HG03108 (cell line): ENCODE data around the gene PXDC1.
"Not testable (repeated sequence)": the region's sequence is repeated elsewhere in the genome, so short reads cannot be mapped to it uniquely, and the experiment has no call there.

Experiments
- ATAC-seq: cut with Tn5 transposase; IDR thresholded peaks from one replicate; pipeline ENCODE4 v1.9.1; 2021; ENCODE audit warnings: moderate library complexity; ENCODE audit not compliant: unreplicated experiment

Gene PXDC1

GRCh38 chr6:3784423-3784822 lies 32.9 kb upstream of the PXDC1 start:
- no peak for ATAC-seq

- ATAC-seq, result no peak
Measured at GRCh38 chr6:3782876-3783832, 31.6 kb upstream of the PXDC1 start.

- ATAC-seq, result no peak
Measured at GRCh38 chr6:3781504-3781903, 30.0 kb upstream of the PXDC1 start.

GRCh38 chr6:3779574-3779849 lies 28.0 kb upstream of the PXDC1 start:
- no peak for ATAC-seq

DNA sequence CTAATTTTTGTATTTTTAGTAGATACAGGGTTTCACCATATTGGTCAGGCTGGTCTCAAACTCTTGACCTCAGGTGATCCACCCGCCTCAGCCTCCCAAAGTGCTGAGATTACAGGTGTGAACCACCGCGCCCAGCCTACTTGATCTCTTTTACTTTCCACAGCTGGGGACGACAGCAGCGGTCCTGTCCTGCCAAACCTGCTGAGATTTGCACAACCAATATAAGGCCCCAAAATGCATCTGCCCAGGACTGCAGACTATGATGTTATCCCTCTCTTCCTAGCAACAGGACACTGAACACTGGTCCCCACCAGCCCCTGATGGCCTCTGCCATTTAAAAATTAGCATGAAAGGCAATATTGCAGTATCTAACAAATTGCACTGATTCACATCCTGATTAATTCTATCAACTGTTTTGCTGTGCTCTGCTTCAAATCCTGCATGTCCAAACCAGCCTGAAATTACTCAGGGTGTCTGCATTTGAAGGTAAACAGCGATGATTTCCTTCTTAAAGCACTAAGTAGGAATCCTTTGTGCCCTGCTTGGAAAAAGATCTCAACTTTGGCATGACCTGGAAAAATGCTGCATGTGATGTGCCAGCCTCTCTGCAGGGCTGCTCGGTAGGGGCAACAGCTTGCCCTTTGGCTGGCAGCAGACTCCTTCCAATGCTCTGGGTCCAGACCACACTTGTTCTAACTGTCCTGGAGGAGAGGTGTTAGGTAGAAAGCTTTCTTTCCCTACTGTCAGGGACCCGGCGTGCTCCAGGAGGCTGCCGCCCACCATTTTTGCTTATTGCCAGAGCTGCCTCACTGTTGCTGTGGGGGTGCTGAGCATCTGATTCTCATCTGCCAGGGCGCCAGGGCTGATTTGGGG lies 27.4 kb upstream of the PXDC1 start:
- no peak for ATAC-seq

DNA sequence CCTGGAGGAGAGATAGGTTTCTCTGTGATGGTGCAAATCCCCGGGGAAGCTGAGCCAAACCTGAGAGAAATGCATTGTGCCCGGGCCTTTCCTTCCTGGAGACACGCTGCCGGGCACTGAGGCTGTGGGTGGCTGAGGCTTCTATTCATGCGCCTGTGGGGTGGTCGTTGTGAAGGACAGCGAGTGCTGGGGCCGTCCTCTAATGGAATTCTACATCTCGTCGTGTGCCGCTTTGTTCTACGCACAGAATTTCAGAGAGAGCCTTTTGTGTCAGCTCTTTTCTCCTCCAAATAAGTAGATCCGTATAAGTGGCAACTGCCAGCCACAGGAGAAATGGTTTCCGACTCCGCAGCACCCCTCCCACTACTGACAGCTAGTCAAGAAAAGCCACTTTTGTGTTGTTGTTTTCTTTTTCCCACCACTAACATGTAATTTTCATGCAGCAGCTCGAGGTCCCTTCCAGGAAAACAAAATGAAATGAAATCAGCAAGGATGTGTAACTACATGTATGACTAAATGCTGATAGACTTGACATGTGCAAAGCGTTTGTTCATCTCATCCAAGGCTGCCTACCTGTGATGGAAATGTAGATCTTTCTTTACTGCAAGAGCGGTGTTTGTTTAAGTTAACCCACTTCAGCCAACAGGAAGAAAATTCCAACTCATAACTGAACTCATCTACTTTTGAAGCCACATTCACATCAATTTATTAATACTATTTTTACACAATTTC lies 26.4 kb upstream of the PXDC1 start:
- no peak for ATAC-seq

DNA sequence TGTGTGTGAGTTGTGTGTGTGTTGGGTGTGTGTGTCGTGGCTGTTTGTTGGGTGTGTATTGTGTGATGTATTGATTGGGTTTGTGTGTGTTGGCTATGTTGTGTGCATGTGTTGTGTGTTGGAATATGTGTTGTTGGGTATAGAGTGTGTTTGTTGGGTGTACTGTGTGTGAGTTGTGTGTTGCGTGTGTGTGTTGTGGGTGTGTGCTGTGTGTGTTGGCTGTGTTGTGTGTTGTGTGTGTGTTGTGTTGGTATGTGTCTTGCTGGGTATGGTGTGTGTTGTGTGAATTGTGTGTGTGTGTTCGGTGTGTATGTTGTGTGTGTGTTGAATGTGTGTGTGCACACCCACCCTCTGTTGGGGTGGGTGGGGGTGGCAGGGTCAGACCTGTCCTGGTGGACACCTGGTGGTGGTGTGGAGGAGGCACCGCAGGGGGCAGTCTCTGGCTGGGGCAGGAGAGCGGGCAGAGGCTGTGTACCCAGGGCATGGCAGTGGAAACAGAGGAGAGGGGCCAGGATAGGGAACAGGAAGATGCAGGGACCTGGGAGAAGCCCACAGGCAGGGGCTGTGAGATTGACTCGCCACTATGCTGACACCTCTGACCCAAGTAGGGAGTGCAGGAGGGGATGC lies 25.5 kb upstream of the PXDC1 start:
- no peak for ATAC-seq

GRCh38 chr6:3775847-3776246 lies 24.3 kb upstream of the PXDC1 start:
- ATAC-seq, result no peak

GRCh38 chr6:3775386-3775785 lies 23.9 kb upstream of the PXDC1 start:
- ATAC-seq, result no peak

DNA sequence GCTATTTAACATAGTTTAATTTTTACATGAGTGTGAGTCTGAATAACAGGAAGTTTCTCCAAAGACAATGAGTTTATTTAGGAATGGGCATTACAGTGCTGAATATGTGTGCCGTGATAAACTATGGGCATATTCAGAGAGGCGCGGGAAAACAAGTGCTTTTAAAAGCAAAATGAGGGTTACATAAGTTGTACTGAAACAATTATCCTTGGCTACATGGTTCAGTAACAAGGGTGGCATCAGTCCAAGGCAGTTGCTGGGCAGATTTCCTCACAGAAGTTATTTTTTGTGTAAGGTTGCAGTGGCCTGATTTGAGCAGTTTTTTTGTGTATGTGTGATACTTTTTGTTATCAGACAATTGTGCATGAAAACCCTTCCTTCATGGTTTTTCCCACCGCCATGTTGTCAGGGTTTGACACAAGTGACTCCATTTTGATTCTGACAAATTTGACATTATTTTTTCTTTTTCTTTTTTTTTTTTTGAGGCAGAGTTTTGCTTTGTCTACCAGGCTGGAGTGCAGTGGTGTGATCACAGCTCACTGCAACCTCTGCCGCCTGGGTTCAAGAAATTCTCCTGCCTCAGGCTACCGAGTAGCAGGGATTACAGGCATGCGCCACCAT lies 22.3 kb upstream of the PXDC1 start:
- no peak for ATAC-seq

DNA sequence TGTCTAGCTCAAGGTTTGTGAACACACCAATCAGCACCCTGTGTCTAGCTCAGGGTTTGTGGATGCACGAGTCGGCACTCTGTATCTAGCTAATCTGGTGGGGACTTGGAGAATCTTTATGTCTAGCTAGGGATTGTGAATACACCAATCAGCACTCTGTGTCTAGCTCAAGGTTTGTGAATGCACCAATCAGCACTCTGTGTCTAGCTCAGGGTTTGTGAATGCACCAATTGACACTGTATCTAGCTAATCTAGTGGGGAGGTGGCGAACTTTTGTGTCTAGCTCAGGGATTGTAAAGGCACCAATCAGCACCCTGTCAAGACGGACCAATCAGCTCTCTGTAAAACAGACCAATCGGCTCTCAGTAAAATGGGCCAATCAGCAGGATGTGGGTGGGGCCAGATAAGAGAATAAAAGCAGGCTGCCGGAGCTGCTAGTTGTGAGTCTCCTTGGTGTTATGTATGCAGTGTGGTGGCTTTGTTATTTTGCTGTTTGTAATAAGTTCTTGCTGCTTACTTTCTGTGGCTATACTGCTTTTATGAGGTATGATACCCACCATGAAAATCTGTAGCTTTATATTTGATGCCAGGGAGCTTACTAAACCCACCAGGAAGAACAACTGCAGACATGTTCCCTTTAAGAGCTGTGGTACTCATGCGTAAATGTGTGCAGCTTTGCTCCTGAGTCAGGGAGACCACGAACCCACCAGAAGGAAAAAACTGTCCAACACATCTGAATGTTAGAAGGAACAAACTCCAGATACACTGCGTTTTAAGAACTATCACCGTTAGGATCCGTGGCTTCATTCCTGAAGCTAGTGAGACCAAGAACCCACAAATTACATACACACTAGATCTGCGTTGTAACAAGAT lies 20.9 kb upstream of the PXDC1 start:
- not testable (repeated sequence) for ATAC-seq

DNA sequence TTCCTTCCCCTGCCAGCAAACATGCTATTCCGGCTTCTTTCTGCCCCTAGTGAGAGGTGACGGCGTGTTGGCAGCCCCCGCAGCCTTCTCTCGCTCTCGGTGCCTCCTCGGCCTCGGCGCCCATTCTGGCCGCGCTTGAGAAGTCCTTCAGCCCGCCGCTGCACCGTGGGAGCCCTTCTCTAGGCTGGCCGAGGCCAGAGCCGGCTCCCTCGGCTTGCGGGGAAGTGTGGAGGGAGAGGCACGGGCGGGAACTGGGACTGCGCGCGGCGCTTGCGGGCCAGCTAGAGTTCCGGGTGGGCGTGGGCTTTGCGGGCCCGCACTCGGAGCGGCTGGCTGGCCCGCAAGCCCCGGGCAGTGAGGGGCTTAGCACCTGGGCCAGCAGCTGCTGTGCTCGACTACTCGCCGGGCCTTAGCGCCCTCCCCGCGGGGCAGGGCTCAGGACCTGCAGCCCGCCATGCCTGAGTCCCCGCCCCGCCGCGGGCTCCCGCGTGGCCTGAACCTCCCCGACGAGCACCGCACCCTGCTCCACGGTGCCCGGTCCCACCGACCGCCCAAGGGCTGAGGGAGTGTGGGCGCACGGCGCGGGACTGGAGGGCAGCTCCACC lies 20.0 kb upstream of the PXDC1 start:
- ATAC-seq, result no peak

DNA sequence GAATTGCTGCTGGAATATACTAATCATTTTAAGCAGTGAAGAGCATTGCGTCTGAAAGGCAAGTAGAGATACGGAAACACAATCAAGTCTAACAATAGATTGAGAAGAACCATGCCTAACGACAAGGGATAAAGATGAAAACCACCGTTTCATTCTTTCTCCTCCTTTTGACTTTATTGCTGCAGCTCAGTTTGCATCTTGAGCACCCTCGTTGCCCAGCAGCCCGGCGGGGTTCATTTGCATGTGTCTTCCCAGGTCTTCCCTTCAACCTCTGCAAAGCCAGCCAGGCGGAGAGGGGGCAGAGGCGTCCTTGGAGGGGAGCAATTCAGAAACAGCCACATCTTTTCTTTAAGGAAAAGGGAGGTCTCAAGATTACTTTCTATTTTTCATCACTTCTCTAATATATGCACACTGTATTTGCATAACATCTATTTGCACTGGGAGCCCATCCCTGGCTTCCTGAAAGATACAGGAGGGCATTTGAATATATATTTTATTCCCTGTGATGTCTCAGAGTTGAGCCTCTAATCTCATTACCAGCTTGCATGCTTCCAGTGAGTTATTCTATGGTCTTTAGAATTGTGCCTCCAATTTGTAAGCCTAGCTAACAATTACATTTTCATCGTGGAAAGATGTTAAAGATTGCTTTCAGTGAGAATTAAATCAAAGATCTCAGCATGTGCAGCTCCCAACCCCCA lies 18.7 kb upstream of the PXDC1 start:
- ATAC-seq, result no peak

DNA sequence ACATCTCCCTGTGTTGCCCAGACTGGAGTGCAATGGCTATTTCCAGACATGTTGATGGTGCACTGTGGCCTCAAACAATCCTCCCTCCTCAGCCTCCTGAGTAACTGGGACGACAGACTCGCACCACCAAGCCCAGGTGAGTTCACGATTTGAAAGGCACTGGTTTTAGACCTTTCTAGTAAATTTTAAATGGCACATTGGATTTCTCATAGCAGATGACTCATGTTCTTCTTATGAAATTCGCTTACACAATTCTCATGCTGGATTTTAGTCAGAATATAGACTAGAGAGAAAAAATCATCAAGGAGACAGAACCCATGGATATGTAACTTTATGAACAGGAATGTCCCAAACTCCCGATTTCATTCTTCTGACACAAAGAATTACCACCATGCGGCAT lies 18.1 kb upstream of the PXDC1 start:
- ATAC-seq, result no peak

DNA sequence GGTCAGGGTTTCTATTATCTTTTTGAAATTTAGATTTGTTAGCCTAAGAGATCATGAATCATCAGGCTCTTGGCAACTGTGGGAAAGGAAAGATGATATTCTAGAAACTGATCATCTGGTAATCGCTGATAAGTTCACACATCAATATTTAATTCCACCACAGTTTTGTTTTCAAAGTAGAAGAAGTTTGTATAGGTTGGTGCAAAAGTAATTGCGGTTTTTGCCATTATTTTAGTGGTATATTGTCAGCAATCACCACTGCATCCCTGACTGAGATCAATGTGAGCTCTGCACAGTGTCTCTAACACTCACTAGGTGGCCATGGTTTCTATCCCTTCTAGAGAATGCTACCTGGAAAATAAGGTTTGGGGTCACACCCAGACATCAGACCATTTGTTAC lies 17.0 kb upstream of the PXDC1 start:
- no peak for ATAC-seq

- ATAC-seq, result not testable (repeated sequence)
Measured at GRCh38 chr6:3767483-3767882, 16.0 kb upstream of the PXDC1 start.

- ATAC-seq, result no peak
Measured at GRCh38 chr6:3766214-3766613, 14.7 kb upstream of the PXDC1 start.

- no peak for ATAC-seq
Measured at GRCh38 chr6:3765415-3765814, 13.9 kb upstream of the PXDC1 start.
